ENCODE results near the gene DLGAP1. TPM values are rescaled to one million over a fixed set of nuclear protein-coding genes. Genes with fewer than 3 reads are reported as not detected.

Gene DLGAP1
- total and polyA plus RNA-seq, 4 donors = 0.54 to 11.8 (median 3.1) TPM

DNA sequence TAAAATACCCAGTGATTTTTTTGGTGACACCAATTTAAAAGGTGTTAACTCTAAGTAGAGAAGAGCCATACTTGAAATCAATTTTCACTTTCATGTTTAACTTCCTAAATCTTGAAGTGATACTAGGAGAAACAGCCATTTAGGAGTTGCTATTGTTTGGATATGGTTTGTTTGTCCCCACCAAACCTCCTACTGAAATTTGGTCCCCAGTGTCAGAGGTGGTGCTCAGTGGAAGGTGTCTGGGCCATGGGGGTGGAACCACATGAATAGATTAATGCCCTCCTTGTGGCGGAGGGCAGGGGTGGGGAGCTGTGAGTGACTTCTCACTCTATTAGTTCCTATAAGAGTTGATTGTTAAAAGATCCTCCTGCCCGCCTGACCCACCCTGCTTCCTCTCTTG lies 377.9 kb downstream of the DLGAP1 start:
- Histone ChIP-seq H3K36me3 (ENCODE audit: control insufficient read depth in 4 of 4, insufficient read depth in 4 of 4, low read length in 4 of 4) (no peaks in the 10 kb centered on the region), H3K4me3 (no peak overlapping the region), H3K4me1 (ENCODE audit: control insufficient read depth in 5 of 5, insufficient read depth in 5 of 5, low read length in 5 of 5) (no peaks in the 10 kb centered on the region), H3K27me3 (ENCODE audit: control insufficient read depth in 3 of 3, insufficient read depth in 3 of 3, low read length in 2 of 3) (no peaks in the 10 kb centered on the region), H3K9me3 (ENCODE audit: control insufficient read depth in 4 of 4, insufficient read depth in 3 of 4, low read length in 3 of 4) (no peaks in the 10 kb centered on the region), H3K27ac (ENCODE audit: low read depth in 1 of 2, low read length in 1 of 2) (no peak overlapping the region), H3K9ac (ENCODE audit: insufficient read depth in 1 of 2, low read length in 2 of 2) (no peak overlapping the region)
- TF ChIP-seq, protein P1, sequence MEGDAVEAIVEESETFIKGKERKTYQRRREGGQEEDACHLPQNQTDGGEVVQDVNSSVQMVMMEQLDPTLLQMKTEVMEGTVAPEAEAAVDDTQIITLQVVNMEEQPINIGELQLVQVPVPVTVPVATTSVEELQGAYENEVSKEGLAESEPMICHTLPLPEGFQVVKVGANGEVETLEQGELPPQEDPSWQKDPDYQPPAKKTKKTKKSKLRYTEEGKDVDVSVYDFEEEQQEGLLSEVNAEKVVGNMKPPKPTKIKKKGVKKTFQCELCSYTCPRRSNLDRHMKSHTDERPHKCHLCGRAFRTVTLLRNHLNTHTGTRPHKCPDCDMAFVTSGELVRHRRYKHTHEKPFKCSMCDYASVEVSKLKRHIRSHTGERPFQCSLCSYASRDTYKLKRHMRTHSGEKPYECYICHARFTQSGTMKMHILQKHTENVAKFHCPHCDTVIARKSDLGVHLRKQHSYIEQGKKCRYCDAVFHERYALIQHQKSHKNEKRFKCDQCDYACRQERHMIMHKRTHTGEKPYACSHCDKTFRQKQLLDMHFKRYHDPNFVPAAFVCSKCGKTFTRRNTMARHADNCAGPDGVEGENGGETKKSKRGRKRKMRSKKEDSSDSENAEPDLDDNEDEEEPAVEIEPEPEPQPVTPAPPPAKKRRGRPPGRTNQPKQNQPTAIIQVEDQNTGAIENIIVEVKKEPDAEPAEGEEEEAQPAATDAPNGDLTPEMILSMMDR (IDR thresholded peaks at IDR 0.05; ENCODE audit: control extremely low read depth, extremely low read depth) = no peak
- ATAC-seq (ENCODE audit: insufficient read depth, low FRiP score) (no peak), DNase-seq (no peak)
- 46 to 97% methylated on average over 2 of the region's 2 CpGs for WGBS, 2 donors

DNA sequence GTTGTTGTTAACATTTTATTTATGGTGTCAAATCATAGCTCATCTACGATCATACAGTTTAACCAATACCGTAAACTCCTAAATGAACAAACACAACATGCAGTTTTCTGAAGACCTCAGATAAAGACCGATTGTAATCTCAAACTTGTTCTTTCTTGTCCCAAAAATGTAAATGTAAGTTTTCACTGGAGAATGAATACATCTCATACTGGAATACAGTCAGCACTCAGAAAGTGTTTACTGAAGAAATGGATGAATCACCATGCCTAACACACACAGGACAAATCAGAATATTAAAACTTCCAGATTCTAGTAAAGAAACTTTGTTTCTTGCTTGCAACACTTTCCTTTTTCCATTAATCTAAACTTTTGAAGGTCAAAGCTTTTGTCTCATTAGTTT lies 380.5 kb downstream of the DLGAP1 start:
- H3K4me1 ChIP-seq (ENCODE audit: control insufficient read depth in 5 of 5, insufficient read depth in 5 of 5, low read length in 5 of 5) = no peaks in the 10 kb centered on the region
- TF ChIP-seq, protein P1 (IDR thresholded peaks at IDR 0.05; ENCODE audit: control extremely low read depth, extremely low read depth) = no peak
- no peak overlapping the region for H3K27ac ChIP-seq (ENCODE audit: low read depth in 1 of 2, low read length in 1 of 2)
- H3K27me3 ChIP-seq (ENCODE audit: control insufficient read depth in 3 of 3, insufficient read depth in 3 of 3, low read length in 2 of 3) = no peaks in the 10 kb centered on the region
- H3K9ac ChIP-seq (ENCODE audit: insufficient read depth in 1 of 2, low read length in 2 of 2) = no peak overlapping the region
- no peaks in the 10 kb centered on the region for H3K36me3 ChIP-seq (ENCODE audit: control insufficient read depth in 4 of 4, insufficient read depth in 4 of 4, low read length in 4 of 4)
- WGBS, 2 donors = 81 to 92% methylated on average over 3 of the region's 3 CpGs
- ATAC-seq (ENCODE audit: insufficient read depth, low FRiP score) (no peak), DNase-seq (no peak)
- no peaks in the 10 kb centered on the region for H3K9me3 ChIP-seq (ENCODE audit: control insufficient read depth in 4 of 4, insufficient read depth in 3 of 4, low read length in 3 of 4)
- H3K4me3 ChIP-seq = no peak overlapping the region

DNA sequence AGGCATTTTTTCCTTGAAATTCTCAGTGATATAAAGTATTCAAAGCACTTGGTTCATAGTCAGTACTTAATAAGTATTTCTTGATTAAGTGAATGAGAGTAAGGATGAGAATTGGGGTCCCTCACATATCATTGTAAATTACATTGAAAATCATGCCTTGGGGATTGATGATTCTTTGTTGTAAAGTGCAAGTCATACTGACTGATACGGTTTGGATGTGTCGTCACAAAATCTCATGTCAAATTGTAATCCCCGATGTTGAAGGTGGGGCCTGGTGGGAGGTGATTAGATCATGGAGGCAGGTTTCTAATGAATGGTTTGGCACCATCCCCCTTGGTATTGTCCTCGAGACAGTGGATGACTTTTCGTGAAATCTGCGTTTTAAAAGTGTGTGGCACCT lies 385.9 kb downstream of the DLGAP1 start:
- Histone ChIP-seq H3K27ac (ENCODE audit: low read depth in 1 of 2, low read length in 1 of 2) (no peak overlapping the region), H3K36me3 (ENCODE audit: control insufficient read depth in 4 of 4, insufficient read depth in 4 of 4, low read length in 4 of 4) (no peaks in the 10 kb centered on the region), H3K4me3 (no peak overlapping the region), H3K9ac (ENCODE audit: insufficient read depth in 1 of 2, low read length in 2 of 2) (no peak overlapping the region), H3K9me3 (ENCODE audit: control insufficient read depth in 4 of 4, insufficient read depth in 3 of 4, low read length in 3 of 4) (no peaks in the 10 kb centered on the region), H3K4me1 (ENCODE audit: control insufficient read depth in 5 of 5, insufficient read depth in 5 of 5, low read length in 5 of 5) (no peaks in the 10 kb centered on the region), H3K27me3 (ENCODE audit: control insufficient read depth in 3 of 3, insufficient read depth in 3 of 3, low read length in 2 of 3) (no peaks in the 10 kb centered on the region)
- TF ChIP-seq, protein P1 (IDR thresholded peaks at IDR 0.05; ENCODE audit: control extremely low read depth, extremely low read depth) = no peak
- DNase-seq = no peak
- ATAC-seq (ENCODE audit: insufficient read depth, low FRiP score) = no peak
- WGBS, 2 donors = 75 to 85% methylated on average over 6 of the region's 6 CpGs

DNA sequence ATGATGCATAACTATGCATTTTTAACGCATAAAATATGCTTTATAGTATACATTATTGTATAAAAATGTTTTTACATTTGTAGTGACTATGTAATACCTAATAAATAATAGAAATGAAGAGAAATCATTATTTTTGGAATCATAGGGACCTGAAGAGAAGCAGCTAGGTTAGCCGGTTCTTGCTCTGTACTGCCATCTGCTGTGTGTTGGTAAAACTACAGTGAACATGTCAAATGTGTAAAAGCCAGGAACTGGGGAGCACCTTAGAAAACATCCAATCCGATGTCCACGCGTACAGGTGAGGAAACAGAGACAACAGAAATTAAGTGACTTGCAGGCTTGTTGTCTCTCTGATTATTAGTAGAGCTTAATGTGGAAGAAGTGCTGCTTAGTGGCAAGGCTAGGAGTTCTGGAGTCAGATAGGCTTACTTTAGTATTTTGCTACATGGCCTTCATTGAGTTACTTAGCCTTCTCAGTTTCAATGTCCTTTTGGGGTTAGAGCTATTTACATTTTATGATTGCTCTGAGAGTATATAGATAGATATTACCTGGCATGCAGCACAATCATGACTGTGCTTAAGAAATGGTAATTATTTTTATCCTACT lies 386.5 kb downstream of the DLGAP1 start:
- ATAC-seq (ENCODE audit: insufficient read depth, low FRiP score) (peak; percentile 41), DNase-seq (peak; percentile 42 to 72 (median 49))
- no peaks in the 10 kb centered on the region for H3K36me3 ChIP-seq (ENCODE audit: control insufficient read depth in 4 of 4, insufficient read depth in 4 of 4, low read length in 4 of 4)
- no peaks in the 10 kb centered on the region for H3K9me3 ChIP-seq (ENCODE audit: control insufficient read depth in 4 of 4, insufficient read depth in 3 of 4, low read length in 3 of 4)
- no peaks in the 10 kb centered on the region for H3K27me3 ChIP-seq (ENCODE audit: control insufficient read depth in 3 of 3, insufficient read depth in 3 of 3, low read length in 2 of 3)
- TF ChIP-seq, protein P1 (IDR thresholded peaks at IDR 0.05; ENCODE audit: control extremely low read depth, extremely low read depth) = peak; percentile 23
- no peak overlapping the region for H3K27ac ChIP-seq (ENCODE audit: low read depth in 1 of 2, low read length in 1 of 2)
- H3K4me1 ChIP-seq (ENCODE audit: control insufficient read depth in 5 of 5, insufficient read depth in 5 of 5, low read length in 5 of 5) = no peaks in the 10 kb centered on the region
- no peak overlapping the region for H3K9ac ChIP-seq (ENCODE audit: insufficient read depth in 1 of 2, low read length in 2 of 2)
- H3K4me3 ChIP-seq = no peak overlapping the region
- 15 to 21% methylated on average over 5 of the region's 5 CpGs for WGBS, 2 donors

All from lung (tissue), 12 donors.